Progenitor cell of endocrine pancreas (in vitro differentiated cells): ENCODE results near the gene PBX1. TPM values are rescaled to one million over a fixed set of nuclear protein-coding genes. Genes with fewer than 3 reads are reported as not detected.

Source experiments
- DNase-seq: peaks from one replicate; pipeline ENCODE4 v3.0.0; 2021; ENCODE audit warnings: low spot score; ENCODE audit not compliant: unreplicated experiment
- H3K27ac Mint-ChIP-seq: 2 replicates; pipeline ENCODE4 v1.8.0; 2021; ENCODE audit warnings: mild to moderate bottlenecking, moderate library complexity, mixed read lengths
- H3K27me3 Mint-ChIP-seq: 2 replicates; pipeline ENCODE4 v1.8.0; 2021; ENCODE audit warnings: mixed read lengths
- H3K36me3 Mint-ChIP-seq: 2 replicates; pipeline ENCODE4 v1.8.0; 2022; ENCODE audit warnings: mixed read lengths; ENCODE audit not compliant: insufficient read depth
- H3K4me1 Mint-ChIP-seq: 2 replicates; pipeline ENCODE4 v1.8.0; 2021; ENCODE audit warnings: low read depth, mixed read lengths
- H3K4me3 Mint-ChIP-seq: 2 replicates; pipeline ENCODE4 v1.8.0; 2021; ENCODE audit warnings: low read depth, mild to moderate bottlenecking, moderate library complexity, mixed read lengths
- H3K9me3 Mint-ChIP-seq: 2 replicates; pipeline ENCODE4 v1.8.0; 2021; ENCODE audit warnings: low read depth, mixed read lengths
- total RNA-seq: library from RNA; stranded (reverse); gene quantifications from 2 replicates; pipeline ENCODE4 v1.2.1, GENCODE V29; 2021
- TF ChIP-seq, protein P1 (sequence below): fragments of 200-600 bp; sonication (generic); IDR thresholded peaks from one replicate; pipeline ENCODE4 v1.5.0; 2021; ENCODE audit warnings: antibody characterized with exemption, mild to moderate bottlenecking; ENCODE audit not compliant: unreplicated experiment

Gene PBX1
- total RNA-seq, 1 donor from 2014 or later: 205 TPM

DNA sequence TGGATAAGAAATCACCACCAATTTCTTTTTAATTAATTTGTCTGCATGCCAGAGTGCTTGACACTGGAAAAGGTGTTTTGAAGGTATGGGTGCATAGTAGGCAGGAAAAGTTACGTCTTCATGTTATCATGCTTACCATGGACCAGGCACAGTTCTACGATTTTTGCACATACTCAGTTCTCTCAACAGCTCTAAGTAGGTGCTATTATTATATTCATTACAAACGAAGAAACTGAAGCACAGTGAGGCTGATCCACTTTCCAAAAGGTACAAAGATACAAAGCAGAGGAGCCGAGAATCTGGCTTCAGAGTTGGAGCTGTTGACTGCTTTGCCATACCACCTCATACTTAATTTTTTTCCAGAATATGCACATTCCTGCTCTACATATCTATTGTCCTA lies 306.4 kb downstream of the PBX1 start:
- Mint-ChIP-seq H3K4me3 (no peak overlapping the region), H3K4me1 (peaks cover 3% of the 10 kb centered on the region), H3K27me3 (no peaks in the 10 kb centered on the region), H3K36me3 (peaks cover 1% of the 10 kb centered on the region), H3K27ac (no peak overlapping the region), H3K9me3 (peaks cover 4% of the 10 kb centered on the region)
- no peak for DNase-seq
- TF ChIP-seq, protein P1, sequence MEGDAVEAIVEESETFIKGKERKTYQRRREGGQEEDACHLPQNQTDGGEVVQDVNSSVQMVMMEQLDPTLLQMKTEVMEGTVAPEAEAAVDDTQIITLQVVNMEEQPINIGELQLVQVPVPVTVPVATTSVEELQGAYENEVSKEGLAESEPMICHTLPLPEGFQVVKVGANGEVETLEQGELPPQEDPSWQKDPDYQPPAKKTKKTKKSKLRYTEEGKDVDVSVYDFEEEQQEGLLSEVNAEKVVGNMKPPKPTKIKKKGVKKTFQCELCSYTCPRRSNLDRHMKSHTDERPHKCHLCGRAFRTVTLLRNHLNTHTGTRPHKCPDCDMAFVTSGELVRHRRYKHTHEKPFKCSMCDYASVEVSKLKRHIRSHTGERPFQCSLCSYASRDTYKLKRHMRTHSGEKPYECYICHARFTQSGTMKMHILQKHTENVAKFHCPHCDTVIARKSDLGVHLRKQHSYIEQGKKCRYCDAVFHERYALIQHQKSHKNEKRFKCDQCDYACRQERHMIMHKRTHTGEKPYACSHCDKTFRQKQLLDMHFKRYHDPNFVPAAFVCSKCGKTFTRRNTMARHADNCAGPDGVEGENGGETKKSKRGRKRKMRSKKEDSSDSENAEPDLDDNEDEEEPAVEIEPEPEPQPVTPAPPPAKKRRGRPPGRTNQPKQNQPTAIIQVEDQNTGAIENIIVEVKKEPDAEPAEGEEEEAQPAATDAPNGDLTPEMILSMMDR: no peak

DNA sequence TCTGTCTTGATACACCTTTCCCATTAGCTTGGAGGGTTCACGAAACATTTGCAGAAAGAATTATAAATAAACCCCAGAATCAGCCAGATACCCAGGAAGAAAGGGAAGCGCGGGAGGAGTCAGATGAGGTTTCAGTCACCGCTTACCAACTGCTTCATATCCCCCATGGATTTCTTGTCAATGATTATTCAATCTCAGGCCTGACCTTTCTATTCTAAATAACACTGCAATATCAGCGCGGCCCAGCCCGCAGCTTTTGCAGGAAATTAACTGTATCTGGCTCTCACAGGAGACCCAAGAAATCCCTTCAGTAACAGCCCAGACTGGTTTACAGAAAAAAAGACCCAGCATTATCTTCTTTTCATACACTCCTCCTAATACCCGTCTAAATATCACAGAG lies 308.6 kb downstream of the PBX1 start:
- Mint-ChIP-seq H3K27me3 (no peaks in the 10 kb centered on the region), H3K9me3 (no peaks in the 10 kb centered on the region), H3K4me3 (no peak overlapping the region), H3K4me1 (peaks cover 1% of the 10 kb centered on the region), H3K36me3 (no peaks in the 10 kb centered on the region), H3K27ac (no peak overlapping the region)
- TF ChIP-seq, protein P1: no peak
- no peak for DNase-seq

DNA sequence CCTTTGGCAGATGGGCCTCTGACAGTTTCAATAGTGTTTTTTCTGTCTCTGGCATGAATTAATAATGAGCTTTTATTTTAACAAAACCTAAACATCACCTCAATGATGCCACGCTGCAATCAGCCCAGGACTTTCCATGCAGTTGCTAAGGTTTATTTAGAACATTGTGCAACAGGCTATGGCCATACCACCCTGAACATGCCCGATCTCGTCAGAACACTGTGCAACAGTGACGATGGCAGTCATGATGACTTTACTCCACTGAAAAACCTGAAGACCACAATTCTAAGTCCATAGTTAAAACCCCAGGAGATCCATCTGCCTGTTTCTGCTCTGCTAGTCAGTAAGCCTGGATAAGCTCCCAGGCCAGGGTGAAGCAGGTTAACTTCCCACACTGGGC lies 310.0 kb downstream of the PBX1 start:
- H3K27ac Mint-ChIP-seq: no peak overlapping the region
- no peaks in the 10 kb centered on the region for H3K36me3 Mint-ChIP-seq
- no peak overlapping the region for H3K4me3 Mint-ChIP-seq
- no peak for DNase-seq
- peaks cover 9% of the 10 kb centered on the region for H3K4me1 Mint-ChIP-seq
- H3K9me3 Mint-ChIP-seq: no peaks in the 10 kb centered on the region
- no peaks in the 10 kb centered on the region for H3K27me3 Mint-ChIP-seq
- TF ChIP-seq, protein P1: no peak

DNA sequence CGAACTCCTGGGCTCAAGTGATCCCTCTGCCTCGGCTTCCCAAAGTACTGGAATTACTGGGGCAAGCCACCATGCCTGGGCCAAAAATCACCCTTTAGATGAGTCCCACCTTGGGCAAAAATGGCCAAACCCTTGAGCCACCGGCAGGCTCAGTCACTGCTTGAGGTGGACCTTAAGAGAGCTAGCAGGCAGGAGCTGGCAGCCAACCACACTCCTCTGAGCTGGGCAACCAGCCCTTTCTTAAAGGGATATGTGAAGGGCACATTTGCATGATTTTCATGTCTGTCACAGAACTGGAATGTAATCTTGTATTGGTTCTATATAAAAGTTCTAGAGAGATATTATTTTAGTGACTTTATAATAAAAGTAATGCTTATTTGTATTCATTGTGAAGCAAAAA lies 316.5 kb downstream of the PBX1 start:
- Mint-ChIP-seq H3K27ac (no peak overlapping the region), H3K9me3 (no peaks in the 10 kb centered on the region), H3K4me3 (no peak overlapping the region), H3K4me1 (peaks cover 11% of the 10 kb centered on the region), H3K36me3 (no peaks in the 10 kb centered on the region), H3K27me3 (no peaks in the 10 kb centered on the region)
- no peak for DNase-seq
- TF ChIP-seq, protein P1: no peak

DNA sequence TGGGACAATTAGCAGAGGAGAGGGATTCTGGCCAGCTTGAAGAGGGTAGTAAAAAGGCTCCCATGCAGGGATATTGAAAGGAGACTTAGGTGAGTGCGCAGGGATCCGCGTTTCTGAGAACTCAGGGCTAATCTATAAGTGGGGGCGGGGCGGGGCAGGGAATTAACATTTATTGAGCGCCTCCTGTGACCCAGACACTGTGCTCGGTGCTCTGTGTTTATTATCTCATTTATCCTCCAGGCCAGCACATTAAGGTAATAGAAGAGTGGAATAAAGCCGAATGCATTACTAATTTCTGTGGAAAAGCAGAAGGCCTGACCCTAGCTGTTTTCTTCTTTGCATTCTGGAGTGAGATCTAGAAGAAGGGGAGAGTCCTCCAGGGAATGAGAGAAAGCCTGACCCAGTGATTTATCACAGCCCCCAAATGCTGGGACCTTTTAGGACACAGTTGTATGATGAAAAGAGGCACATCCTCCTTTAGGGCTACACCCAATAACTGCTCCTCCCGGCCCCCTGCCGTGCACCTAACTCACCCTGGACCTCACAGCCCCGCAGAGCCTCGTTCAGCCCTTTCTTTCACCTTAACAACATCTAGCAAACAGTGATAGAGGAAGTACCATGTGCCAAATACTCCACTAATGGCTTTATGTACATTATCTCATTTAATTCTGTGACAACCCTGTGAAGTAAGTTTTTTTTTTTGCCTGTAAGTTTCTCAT lies 317.6 kb downstream of the PBX1 start:
- no peaks in the 10 kb centered on the region for H3K36me3 Mint-ChIP-seq
- peaks cover 11% of the 10 kb centered on the region for H3K4me1 Mint-ChIP-seq
- no peaks in the 10 kb centered on the region for H3K9me3 Mint-ChIP-seq
- H3K27ac Mint-ChIP-seq: no peak overlapping the region
- no peak for DNase-seq
- no peaks in the 10 kb centered on the region for H3K27me3 Mint-ChIP-seq
- TF ChIP-seq, protein P1: no peak
- no peak overlapping the region for H3K4me3 Mint-ChIP-seq
